ENCODE results near the gene ARHGAP10. TPM values are rescaled to one million over a fixed set of nuclear protein-coding genes. Genes with fewer than 3 reads are reported as not detected.
A peak's percentile ranks its signal among the peaks of the same experiment; 100 is the strongest.

The ARHGAP10 gene
- total RNA-seq, 1 donor from 2014 or later: 48.0 TPM

- DNase-seq: no peak
Measured at GRCh38 chr4:147733716-147734344, 1.9 kb downstream of the ARHGAP10 start.

DNA sequence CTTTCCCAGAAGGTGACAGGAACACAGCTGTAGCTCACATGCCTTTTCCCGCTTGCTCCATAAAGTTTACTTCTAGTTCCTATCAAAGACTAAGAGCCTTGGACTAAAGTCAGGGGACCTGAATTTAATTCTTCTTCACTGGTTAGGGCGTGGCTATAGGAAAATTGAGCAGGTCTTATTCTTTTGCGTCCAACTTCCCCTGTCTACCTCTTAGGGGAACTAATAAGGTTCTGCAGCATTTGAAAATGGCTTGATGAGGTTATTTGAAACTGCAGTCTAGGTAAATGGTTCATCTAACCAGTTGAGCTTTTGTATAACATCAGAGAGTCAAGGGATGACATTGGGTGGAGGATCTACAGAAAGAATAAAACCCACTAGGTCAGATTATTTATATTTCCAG, 2.6 kb downstream of the ARHGAP10 start:
- DNase-seq: no peak

- no peak for DNase-seq
Measured at GRCh38 chr4:147735413-147736301, 3.8 kb downstream of the ARHGAP10 start.

GRCh38 chr4:147736458-147736857, 4.6 kb downstream of the ARHGAP10 start:
- peak; percentile 32 for DNase-seq

- DNase-seq: no peak
Measured at GRCh38 chr4:147737623-147738022, 5.7 kb downstream of the ARHGAP10 start.

GRCh38 chr4:147739239-147739823, 7.4 kb downstream of the ARHGAP10 start:
- DNase-seq: no peak

DNA sequence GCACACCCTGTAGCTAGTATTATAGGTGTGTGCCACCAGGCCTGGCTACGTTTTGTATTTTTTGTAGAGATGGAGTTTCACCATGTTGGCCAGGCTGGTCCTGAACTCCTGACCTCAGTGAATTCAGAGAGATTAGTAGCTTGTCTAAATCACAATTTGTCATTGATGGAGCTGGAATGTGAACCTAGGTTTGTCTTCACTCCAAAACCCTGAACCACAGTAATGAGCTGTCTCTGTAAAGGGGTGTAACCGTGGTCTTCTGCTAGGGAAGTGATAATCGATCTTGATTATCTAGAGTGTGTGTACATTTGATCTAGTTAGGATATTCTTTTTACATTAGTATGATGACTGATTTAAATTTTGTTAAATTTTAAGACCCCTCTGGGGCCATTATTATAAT, 8.3 kb downstream of the ARHGAP10 start:
- DNase-seq: no peak

DNA sequence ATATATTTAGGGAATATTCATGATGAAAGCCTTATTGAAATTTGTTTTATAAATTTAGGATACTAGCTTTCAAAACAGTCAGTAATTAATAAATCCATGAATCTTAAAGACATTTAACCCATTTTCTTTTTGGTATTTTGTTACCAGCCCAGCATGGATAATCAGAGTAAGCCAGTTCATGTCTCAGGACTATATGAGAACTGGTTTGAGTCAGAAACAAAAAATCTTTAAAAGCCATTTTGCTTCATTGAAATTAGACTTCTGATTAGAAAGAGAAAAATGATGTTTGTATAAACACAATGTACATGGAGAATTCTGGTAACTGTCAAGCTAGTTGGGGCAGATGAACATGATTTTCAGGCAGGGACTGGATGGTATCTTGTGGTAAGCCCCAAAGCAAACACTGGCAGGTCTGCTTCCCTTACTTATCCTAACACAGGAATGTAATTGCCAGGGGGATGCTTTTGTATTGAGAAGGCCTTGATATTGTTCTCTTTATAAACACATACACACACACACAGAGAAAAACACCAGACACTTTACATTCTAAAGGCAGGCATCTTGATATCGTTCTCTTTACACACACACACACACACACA, 9.4 kb downstream of the ARHGAP10 start:
- DNase-seq: no peak

DNA sequence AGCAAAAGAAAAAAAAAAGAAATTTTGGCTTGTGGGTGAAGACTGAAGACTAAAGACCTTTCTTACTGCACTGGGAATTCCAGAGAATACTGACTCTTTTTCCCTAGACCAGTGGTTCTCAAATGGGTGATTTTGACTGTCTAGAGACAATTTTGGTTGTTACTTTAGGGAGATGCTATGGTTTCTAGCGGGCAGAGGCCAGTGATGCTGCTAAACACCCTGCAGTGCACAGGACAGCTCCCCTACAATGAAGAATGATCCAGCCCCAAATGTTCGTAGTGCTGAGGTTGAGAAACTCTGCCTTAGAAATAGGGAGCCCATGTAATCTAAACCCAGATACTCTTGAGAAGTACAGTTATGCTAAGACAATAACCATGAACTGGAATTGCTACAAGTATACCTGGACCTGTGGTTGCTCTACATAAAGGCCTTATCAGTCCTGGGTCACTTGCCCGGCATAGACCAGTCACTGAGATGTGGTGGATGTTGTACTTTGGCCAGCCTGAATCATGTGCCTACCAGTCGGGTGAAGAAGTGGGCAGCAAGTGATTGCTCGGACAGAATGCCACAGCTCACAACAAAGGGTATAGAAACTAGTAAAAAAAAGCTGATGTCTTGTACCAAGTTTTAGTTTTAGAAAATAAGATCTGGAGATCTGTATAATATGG, 16.0 kb downstream of the ARHGAP10 start:
- no peak for DNase-seq

DNA sequence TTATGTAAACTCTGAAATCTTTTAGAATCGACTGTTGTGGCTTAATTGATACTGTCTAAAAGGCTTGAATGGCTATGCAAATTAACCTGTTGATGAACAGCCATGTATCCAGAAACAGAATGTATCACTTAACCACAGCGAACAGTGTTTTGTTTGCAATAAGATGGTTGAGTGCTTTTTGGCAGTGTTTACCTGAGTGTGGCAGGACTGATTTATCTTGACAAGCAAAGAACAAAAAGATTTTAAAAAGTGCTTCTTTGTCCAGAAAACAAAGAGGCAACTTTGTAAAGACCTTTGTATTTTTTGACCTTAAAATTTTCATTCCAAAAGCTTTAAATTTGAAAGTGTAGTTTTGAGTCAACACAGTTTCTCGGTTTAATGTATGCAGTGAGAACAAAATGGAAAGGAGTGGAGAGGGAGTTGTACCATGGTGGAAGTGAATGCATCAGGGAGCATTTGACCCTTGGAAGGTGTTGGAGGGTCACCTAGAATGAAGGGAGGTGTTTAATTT, 18.0 kb downstream of the ARHGAP10 start:
- DNase-seq: no peak

DNA sequence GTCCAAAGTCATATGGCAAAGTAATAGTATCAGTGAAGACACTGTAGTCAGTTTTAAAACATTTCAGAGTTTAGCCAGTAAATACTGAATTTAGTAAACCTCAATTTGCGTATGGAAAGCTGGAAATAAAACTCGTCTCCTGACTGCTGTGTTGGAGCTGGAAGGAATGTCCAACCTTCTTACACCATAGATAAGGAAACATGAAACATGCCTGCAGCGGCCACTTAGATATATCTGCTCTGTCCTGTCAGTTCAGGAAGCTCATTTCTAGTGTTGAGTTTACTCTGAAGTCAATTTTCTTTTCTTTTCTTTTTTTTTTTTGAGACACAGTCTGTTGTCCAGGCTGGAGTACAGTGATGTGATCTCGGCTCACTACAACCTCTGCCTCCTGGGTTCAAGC, 21.2 kb downstream of the ARHGAP10 start:
- DNase-seq: no peak

DNA sequence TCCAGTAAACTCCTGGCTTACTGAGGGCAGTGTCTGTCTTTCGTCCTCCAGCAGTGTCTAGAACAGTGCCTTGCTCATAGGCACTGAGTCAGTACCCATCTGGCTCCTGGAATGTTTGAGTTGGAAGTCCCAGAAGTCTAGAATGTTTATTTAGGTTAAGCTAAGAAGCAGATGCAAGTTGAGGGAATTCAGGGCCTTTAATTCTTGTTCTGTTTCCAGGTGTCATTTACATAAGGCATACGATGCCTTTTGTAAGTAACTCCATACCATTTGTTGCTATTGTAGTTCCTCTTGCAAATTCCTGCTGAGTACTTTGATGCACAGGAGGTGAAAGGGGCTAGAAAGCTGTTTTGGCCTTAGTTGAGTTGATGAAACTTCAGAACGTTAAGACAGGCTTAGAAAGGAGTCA, 22.2 kb downstream of the ARHGAP10 start:
- no peak for DNase-seq

- no peak for DNase-seq
Measured at GRCh38 chr4:147755561-147756295, 23.8 kb downstream of the ARHGAP10 start.

GRCh38 chr4:147756417-147756816, 24.5 kb downstream of the ARHGAP10 start:
- no peak for DNase-seq

DNA sequence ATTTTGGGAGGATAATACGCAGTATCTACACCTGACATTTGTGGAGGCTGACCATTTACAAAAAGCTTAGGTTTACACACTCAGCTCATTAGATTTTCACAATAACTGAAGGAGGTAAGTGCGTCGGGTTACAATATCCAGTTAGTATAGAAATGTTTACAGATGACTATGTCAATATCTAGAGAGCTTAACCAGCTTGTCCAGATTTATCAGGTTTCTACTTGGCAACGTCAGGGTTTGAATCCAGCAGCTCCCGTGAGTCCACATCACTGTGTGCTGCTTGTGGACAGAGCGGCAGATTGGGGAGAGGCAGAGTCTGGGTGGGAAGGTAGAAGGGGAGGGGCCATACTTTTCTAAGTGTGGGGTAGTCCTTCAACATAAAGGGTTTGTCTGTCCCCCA, 28.3 kb downstream of the ARHGAP10 start:
- no peak for DNase-seq

- no peak for DNase-seq
Measured at GRCh38 chr4:147760695-147761094, 28.8 kb downstream of the ARHGAP10 start.

DNA sequence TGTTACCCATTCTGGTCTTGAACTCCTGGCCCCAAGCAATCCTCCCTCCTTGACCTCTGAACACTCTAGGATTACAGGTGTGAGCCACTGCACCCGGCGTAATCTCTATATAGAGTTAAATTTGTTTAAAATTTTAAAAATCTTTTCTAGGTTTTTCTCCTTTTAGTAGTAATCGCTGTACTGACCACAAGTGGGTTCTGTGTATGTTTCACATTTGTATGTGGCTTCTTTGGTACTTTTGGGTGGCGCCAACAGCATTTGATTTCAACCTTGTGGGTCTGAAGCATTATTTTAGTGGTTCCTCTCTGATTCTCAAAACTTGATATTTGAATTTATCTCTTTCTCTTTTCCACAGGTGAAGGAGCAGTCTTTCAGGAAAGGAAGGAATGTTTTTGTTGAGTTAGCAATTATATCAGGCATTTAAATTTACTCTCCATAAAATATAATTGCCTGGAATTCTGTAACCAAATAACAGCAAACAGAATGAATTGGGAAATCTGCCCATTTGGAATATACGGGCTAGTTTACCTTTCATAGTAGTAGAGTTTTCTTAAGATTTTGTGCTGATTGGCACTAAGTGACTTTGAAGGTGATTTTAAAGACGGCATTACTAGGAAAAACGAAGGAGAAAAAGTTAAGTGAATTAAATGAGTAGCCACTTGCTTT, 29.5 kb downstream of the ARHGAP10 start:
- DNase-seq: no peak

- no peak for DNase-seq
Measured at GRCh38 chr4:147764337-147764736, 32.4 kb downstream of the ARHGAP10 start.

DNA sequence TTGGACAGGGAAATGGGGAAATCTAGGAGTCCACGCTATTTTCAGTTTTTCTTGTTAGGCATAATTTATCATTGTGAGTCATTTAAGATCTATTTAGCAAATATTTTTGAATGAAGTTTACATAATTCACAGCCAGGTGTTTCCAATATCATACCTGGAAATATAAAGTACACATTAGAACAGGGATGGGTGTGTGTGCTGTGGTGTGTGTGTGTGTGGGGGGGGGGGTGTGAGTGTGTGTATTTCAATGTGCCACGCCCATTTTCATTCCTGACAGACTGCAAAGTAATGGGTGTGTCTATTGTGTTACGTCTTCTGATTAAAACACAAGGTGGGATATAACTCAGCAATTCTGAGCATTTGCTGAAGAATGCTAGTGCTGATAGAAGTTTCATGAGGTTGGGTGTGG, 33.2 kb downstream of the ARHGAP10 start:
- no peak for DNase-seq

DNA sequence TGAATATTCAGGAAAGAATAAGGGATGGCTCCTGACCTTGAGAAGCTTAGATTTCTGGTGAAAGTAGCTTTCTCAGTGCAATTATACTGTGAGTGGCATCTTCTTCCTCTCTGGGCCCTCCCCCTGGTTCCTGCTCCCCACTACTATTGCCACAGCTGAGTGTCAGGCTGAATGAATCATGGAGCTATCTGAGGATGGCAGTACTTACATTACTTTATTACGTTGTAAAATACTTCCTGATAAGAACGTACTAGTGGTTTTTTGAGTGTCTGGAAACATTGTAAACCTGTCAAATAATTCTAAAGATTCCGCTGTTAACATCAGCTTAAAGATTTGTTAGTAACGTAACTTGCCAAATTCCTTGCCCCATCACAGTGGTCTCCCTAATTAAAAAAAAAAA, 36.2 kb downstream of the ARHGAP10 start:
- peak; percentile 4 for DNase-seq

DNA sequence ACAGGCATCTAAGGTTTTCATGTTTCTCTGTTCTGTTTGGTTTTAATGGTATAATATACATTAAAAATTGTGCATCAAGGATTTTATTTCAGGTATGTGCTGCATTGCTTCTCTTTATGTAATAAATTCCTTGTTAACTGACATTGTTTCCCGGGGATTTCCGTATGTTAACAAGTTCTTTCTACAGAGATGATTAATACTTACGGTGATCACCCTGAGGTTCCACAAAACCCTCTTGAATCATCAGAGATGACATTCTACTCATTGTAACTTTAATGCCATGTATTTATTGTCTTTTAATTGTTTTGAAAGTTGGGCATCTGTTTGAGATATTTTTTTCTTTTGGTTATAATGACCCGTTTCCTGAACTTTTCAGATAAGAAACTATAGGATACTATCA, 37.5 kb downstream of the ARHGAP10 start:
- no peak for DNase-seq
